ENCODE data around the gene AGBL5. TPM values are rescaled to one million over a fixed set of nuclear protein-coding genes. Genes with fewer than 3 reads are reported as not detected.

The AGBL5 gene, protein sequence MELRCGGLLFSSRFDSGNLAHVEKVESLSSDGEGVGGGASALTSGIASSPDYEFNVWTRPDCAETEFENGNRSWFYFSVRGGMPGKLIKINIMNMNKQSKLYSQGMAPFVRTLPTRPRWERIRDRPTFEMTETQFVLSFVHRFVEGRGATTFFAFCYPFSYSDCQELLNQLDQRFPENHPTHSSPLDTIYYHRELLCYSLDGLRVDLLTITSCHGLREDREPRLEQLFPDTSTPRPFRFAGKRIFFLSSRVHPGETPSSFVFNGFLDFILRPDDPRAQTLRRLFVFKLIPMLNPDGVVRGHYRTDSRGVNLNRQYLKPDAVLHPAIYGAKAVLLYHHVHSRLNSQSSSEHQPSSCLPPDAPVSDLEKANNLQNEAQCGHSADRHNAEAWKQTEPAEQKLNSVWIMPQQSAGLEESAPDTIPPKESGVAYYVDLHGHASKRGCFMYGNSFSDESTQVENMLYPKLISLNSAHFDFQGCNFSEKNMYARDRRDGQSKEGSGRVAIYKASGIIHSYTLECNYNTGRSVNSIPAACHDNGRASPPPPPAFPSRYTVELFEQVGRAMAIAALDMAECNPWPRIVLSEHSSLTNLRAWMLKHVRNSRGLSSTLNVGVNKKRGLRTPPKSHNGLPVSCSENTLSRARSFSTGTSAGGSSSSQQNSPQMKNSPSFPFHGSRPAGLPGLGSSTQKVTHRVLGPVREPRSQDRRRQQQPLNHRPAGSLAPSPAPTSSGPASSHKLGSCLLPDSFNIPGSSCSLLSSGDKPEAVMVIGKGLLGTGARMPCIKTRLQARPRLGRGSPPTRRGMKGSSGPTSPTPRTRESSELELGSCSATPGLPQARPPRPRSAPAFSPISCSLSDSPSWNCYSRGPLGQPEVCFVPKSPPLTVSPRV
- total RNA-seq, result 8.9 TPM

DNA sequence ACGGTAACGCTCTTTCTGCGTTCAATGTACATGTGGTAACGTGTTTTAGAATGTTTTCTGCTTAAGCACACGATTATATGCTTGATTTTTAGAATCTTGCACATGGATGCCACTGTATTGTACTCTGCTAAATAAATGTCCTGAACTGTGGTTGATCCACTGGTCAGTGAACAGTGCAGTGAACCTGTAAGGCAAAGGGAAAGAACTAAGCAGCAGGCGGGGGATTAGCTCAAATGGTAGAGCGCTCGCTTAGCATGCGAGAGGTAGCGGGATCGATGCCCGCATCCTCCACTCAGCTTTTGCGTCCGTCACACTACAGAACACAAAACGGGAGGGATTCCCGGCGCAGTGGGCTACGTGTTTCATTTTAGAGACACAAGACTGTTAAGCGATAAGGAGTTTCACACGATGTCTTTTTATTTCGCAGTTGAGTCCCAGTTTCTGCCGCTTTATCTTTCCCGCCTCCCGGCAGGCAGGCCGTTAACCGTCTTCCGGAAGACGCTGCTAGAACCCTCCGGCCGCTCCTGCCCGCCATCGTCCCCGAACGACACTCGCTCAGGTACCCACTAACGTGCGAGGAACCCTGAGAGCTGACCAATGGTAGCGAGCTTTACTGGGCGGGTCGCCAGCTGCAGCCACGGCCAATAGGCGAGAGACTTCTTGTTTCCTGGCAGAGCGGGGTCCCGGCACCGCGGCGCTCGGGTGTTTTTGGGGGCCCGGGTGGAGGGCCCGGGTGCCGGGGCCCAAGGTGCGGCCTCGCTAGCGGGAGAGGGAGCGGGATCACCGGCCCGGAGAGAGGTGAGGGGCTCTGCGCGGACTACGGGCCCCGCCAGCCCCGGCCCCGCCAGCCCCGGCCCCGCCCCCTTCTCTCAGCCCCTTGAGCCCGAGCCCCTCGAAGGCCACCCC lies at the start of gene AGBL5:
AGBL5 (plus strand) TSS at position 673 of the 906 bp plus-strand sequence. CDS start 1,291 bp downstream, outside the sequence.
- peak; percentile 97 for DNase-seq

DNA sequence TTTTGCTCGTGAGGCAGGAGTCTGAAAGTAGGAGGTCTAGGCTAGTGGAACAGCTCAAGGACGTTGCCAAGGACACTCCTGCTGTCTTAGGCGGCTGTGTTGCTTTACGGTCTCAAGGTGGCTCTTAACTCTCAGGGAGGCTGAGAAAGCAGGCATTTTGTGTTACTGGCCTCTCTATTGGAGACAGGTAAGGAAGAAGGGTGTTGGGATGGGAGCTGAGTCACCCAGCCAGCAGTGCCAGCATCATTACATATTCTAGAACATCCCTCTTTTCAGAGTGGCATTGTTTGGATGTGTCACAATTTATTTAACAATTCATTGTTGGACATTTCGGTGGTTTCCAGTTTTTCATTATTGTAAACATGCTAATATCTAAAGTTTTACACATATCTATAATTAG lies 49.5 kb upstream of the AGBL5 start:
- no peak for DNase-seq

DNA sequence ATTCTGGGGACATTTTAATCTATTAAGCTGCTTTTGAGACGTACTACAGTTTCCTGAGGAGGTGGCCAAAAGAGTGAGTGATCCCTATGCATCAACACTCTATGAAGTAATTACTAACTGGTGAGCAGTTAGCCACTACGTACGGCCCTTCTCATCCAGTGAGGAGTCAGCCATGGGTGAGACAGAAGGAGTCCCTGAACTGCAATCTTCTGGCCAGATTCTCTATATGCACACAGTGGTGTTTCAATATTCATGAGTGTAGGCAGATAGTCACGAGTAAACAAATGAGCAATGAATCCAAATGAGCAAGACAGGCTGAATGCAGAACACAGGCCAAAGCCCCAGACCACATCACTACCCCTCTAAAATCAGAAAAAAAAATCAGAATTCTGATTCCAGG lies 48.5 kb upstream of the AGBL5 start:
- no peak for DNase-seq

DNA sequence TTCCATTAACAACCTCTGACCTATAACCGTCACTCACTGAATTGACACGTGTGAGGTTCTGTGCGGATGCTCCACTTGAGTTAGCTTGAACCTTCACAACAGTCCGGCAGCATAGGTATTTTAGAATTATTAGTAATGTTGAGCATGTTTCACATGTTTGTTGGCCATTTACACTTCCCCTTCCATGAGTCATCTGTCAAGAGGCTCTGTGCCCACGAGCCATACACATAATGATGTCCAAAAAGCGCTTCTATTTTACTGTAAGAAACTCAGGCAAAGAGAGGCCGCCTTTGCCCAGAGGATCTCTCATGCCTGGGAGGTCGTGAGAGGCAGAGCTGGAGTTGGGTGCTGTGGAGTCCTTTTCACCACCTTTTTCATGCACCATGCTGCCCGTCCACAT lies 47.6 kb upstream of the AGBL5 start:
- DNase-seq, result no peak

DNA sequence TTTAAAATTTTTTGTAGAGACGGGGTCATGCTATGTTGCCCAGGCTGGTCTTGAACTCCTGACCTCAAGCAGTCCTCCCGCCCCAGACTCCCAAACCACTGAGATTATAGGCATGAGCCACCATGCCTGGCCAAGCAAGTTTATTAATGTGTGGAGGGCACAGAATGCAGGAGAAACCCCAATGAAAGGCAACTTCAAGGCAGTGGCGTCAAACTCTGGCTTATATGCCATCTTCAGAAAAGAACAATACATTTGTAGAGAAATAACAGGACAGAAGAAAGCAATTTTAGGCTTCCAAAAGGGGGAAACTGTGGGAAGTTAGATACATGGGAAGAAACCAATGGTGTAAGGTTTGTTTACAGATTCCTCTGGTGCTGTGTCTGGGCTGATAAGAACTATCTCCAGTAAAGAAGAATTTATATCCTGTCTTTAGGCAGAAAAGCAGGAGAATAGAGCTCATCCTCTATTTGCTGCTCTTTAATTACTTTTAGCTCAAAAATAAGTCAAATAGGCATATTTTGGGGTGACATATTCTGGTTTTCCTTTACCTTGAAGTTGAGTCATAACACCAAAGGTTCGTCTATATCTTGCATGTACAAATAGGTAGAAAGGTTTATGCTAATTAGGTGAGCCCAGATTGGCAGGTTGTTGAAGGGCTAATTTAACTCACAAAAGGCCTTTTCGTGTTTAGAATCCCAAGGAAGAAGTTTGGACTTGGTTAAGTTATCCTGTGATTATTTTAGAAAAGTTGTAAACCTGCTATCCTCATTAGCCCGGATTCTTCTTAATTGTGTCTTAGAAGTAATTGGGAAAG lies 44.7 kb upstream of the AGBL5 start:
- no peak for DNase-seq

DNA sequence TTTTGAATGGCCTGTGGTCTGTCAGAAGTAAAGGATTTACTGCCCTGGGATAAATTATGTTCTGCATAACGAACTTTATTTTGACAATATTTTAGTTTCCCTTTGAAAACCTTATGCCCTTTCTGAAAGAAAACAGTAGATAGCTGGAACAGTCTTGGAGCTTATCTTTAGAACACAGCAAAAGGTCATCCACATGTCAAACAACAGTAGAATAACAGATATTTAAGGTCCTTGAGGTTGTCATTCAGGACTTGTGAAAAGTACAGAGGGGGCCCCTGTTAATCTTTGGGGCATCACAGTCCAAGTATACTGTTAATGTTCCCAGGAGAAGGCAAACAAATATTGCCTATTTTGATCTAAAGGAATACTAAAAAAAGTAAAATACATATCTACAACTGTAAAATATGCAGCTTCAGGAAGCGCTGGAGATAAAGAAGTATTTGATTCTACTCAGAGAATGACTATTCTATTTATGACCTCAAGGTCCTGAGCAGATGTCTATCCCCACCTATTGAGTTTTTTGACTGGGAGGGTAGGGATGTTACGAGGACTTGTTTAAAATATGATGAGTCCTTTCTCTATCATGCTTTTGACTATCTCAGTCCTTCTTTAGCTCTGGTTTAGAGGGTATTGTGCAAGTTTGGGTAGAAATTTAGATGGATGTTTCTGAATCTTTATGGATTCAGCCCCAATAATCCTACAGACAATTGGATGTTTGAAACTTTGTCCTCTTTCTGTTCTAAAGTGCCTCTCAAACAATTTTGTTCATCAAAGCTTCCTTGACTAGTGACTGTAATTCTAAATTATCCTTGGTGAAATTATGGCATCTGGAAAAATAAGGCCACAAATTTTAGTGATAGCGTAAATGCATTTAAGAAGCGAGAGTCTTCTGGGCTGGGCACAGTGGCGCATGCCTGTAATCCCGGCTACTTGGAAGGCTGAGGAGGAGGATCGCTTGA lies 43.8 kb upstream of the AGBL5 start:
- DNase-seq, result no peak

DNA sequence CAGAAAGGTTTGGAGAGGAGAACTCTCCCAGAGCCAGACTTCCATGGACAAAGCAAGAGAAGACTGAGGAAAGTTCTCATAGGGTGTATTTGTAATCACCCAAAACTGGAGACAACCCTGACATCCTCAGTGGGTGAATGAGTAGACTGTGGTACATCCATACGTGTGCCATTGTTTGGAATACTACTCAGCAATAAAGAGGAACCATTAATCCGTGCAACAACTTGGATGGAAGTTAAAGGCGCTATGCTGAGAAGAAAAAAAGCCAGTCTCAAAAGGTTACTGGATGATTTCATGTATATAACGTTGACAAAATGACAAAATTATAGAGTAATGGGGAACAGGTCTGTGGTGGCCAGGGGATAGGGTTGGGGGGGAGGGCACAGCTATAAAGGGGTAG lies 42.8 kb upstream of the AGBL5 start:
- no peak for DNase-seq

DNA sequence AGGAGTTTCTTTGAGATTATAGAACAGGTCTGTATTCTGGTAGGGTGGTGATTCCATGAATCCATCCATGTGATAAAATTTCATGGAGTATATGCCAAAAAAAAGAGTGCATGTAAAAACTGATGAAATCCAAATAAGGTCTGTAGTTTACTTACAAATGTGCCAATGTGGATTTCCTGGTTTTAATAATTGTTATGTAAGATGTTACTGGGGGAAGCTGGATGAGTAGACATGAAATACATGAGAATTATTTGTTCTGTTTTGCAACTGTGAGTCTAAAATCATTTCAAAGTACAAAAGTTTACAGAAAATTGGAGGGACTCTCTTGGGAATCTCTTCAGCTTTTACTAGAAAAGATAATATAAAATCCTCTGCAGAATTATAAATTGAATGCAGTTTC lies 42.4 kb upstream of the AGBL5 start:
- no peak for DNase-seq

DNA sequence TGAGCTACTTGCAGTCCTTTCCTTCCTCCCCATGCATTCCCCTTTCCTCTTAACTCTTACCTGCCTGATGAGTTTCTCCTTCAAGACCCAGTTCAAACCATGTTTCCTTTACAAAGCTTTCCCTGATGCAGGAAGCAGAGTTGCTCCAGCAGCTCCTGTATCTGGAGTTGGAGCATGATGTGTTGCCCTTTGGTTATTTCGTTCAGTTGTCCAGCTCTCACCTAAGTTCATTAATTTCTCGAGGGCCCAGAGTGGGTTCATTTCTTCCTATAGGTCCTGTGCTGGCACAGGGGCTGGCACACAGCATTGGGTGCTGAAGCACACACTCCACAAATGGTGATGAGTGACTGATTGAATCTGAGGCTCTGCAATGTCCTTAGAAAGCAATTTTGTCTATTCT lies 41.8 kb upstream of the AGBL5 start:
- no peak for DNase-seq

DNA sequence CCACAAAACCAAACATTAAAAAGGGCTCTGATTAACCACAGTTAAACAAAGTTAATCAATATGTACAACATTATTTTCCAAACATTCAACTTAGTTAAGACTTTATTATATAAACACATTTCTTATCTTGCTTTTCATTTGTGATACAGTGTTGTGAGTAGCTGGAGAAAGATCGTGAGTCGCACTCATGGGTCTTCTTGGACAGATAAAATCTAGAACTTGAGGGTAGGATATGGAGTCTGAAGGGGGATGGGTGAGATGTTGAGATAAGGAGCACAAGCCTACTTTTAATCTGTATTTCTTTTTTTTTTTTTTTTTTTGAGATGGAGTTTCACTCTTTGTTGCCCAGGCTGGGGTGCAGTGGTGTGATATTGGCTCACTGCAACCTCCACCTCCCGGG lies 41.3 kb upstream of the AGBL5 start:
- DNase-seq, result no peak

DNA sequence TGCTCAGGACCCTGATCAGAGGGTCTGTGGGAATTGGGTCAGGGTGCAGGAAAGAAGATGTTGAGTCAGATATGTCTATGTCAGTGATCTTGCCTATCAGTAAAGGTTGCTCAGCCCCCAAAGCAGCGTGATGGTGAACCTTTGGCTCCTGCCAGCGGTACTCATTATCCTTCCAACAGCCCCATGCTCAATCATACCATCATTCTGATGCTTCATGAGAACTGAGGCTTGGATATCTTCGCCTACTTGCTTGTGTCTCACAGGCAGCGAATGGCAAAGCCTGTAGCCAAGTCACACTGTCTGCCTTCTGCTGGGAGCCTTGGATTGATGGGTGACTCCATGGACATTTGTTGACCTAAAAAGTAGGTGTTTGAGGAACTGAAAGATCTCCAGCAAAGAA lies 37.7 kb upstream of the AGBL5 start:
- no peak for DNase-seq

DNA sequence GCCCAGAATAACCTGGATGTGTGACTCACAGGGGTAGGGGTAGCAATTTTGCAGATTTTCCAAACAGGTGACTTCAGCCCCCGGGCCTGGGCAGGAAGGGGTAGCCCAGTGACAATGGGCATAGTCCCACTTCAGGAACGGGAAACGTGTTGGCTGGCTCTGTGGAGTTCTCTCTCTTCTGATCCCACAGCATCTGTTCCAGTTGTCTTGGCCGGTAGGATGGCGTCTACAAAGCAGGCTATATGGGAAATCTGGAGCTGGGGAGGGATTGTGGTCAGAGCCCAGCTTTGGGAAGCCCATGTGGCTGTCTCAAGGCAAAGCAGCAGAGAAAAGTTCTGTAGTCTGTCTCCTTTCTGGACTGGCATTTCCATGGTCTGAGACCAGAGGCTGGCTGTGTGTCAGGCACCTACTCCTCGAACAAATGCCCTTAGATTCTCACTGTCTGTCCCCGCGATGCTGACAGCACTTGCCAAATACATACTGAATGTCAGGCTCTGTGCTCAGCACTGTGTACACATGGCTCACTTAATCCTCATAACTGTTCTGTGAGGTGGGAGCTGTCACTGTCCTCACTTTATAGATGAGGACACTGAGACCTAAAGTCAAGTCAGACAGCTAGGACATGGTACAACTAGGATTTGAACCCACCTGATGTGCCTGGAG lies 36.6 kb upstream of the AGBL5 start:
- DNase-seq, result no peak

DNA sequence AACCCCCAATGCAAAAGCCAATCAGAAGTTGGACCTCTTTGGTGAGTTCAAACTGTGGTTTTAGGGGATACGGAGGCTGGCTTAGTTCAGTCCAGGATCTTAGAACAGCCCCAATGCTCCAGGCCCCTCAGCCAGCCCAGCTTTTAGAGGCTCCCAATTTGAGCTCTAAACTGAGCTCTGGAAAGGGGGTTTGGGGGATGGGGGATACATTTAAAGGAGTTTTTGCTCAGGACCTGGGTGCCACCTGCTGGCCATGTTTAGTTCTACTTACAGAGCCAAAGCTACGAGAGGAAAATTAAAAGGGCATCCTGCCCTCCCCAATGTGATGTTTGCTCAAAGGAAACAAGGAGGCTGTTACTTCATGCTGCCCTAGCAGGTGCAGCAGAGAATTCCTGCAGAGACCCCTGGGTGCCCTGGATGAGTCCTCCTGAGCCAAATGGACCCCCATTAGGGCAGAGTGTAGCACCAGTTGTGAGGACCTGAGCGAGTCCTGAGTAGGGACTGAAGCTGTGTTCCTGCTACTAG lies 34.6 kb upstream of the AGBL5 start:
- DNase-seq, result peak; percentile 78

DNA sequence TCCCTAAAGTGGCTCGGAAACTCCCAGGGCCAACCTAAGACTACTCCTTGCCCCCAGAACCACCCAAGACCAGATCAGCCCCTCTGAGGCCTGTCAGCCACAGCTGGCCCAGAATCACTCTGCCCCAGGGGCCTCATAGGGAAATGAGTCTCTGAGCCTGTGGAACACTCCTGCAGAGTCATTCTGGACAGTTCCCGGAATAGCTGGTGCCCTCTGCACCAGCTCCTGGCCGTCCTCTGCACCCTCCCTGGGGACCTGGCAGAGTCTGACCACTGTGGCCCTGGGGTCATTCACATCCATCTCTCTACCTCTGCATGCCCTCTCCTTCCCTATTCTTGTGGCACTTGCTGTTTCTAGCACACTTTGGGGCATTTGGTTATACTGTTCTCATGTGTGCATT lies 33.3 kb upstream of the AGBL5 start:
- DNase-seq, result no peak

DNA sequence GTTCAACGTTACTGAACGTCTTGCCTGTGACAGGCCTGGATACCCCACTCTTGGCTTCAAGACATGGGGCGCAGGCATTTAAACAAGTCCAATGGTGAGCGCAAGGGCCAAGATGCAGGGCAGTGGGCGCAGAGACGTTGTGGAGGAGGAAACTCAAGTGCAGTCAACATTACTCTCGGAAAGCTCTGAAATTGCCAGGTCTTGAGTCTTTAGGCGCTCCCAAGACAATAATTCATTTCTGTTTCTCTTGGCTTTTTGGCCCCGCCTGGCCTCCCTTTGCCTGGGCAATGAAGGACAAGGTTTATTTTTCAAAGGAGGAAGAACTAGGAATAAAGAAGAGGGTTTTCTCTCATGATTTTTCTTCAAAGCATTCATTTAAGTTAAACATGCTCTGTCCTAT lies 32.0 kb upstream of the AGBL5 start:
- no peak for DNase-seq

DNA sequence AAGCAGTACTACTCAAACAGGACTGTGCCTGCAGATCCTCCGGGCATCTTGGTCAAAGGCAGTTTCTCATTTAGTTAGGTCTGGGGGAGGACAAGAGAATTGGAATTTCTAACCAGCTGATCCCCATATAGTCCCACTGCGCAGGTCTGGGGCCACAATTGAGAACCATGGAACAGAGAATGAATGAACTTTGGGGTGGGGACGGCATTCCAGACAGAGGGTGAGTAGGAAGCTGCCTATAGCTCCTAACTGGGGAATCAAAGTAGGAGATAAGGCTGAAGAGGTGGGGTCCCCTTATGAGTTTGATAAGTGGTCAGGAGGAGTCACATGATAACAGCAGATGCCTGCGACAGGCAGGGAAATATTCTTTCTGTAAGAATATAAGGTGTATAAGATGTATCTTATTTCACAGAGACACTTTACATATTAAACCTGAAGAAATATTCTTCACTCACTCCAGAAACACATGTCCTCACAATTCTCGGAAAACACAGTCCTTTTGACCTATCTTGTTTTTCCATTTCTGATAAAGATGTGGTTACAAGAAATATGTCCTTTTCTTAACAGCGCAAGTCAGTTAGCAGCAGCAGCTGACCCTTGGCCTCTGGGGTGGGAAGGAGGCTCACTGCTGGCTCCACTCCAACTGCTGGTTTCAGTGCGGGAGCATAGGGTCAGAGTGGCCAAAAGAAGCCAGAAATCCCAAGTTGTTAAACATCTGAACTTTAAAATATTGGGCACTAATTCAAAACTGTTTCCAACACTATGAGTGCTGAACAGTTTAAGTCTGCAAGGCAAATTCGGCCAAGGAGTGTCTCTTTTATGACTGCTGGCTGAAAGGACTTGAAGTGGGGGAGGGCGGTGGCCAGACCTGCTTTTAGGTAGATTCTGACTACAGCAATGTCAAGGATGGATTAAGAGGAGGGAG lies 31.3 kb upstream of the AGBL5 start:
- DNase-seq, result no peak

DNA sequence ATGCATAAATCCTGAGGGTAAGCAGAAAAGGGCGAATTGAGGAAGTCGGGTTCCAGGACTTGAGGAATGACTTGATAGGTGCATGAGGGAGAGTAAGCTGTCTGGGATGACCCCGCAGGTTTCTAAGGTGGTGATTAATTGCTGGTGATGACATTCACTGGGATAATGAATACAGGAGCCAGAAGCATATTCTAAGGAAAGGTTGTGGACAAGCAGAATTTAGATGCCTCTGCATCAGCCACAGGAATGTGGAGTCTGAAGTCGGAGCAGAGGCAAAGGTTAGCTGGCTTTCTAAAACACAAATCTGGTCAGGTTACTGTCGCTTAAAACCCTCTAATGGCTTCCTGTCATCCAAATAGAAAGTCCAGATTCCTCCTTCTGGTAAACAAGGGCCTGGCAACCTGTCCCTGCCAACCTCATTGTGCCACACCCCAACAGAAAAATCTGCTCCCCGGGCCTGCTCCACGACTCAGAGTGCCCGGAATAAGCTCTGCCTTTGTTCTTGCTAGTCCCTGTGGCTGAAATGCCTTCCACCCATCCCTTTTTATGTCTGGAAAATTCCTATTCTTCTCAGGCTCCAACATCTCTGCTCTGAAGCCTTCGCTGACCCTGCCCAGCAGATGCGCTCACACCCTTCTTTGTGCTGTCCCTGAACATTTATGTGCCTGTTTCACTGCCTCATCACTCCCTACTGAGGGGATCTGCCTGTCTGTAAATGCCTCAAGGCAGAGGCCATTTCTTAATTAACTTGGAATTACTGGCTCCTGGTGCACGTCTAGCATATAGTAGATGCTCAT lies 30.0 kb upstream of the AGBL5 start:
- DNase-seq, result no peak

Measured in tongue (tissue), 2 donors.